ENCODE data around the gene MICAL3. TPM values are rescaled to one million over a fixed set of nuclear protein-coding genes. Genes with fewer than 3 reads are reported as not detected.

MICAL3 gene
- polyA plus RNA-seq, 5 donors = 40.9 to 64.0 (median 52.8) TPM

DNA sequence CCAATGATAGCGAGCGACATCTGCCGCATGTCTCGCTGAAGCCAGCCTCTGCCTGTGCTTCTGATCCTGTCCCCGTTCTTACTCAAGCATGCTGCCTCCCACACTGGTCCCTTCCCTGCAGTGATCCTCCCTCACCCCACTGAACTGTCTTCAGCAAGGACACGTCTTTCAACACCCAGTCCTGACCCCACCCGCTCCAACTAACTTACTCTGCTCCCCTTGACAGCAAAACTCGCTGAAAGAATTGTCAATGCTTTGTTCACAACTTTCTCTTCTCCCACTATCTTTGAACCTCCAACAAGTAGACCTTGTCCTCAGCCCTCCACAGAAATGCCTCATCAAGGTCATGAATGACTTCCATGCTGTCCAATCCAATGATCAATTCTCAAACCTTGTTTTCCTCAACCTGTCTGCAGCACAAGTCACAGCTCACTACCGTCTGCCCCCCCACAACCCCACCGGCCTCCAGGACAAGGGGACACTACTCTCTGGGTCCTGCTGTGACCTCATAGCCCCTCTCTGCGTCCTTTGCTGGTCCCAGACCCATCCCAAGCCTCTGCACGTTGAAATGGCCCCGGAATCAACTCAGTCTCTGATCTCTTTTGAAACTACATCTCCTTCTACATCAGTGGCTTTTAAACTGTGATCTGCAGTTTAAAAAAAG is 108.0 kb downstream of the MICAL3 start:
- no peak for DNase-seq

- DNase-seq = no peak
Measured at GRCh38 chr22:17915676-17916075, 108.7 kb downstream of the MICAL3 start.

DNA sequence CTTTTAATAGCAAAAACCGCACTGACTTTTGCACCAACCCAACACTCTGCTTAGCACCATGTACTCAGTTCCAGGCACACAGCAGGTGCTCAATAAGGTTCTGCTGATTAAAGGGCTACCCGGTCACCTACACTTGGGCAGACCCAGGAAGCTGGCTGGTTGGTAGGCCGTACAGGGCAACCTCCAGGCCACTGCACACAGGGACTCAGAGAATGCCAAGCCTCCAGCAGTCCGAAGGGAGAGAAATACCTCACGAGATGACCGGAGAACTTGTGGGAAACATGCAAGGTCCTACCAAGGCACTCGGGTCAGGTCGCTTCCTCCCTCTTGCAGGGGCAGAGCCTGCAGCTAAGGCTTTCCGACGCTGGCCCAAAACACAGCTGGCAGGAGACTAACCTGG is 109.2 kb downstream of the MICAL3 start:
- DNase-seq = no peak

- DNase-seq = no peak
Measured at GRCh38 chr22:17914474-17914873, 109.9 kb downstream of the MICAL3 start.

- DNase-seq = no peak
Measured at GRCh38 chr22:17913801-17914347, 110.5 kb downstream of the MICAL3 start.

DNA sequence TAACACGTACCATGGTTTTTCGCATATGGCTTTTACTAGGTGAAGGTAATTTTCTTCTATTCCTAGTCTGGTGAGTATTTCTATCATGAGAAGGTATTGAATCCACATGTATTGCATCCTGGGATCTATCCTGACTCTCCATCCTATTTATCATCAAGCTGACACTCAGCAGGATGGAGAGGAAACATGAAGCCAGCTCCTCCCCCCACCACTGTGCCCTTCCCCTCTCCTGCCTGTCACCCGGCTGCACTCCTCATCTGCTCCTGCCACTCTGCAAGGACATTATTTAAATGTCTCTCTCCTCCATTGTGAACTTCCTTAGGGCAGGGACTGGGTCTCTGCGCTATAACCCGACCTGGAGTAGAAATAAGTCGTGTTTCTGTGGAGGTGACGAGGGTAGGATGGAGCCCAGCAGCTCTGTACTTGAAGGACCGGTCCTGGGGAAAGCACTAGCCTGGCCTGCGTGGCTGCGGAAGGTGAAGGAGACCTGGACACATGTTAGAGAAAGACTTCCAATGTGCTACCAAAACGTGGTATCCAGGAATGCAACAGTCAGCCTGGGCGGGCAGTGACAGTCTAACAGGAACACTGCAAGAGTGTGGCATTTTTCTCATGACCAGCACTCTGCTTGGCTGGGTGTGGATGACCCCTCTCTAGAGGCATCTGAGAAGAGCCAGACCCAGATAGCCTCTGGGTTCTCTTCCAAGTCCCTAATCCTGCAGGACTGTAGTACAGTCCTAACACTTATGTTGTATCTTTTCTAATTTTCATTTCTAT is 111.2 kb downstream of the MICAL3 start:
- DNase-seq = no peak

GRCh38 chr22:17911887-17912286 is 112.5 kb downstream of the MICAL3 start:
- DNase-seq = no peak

DNA sequence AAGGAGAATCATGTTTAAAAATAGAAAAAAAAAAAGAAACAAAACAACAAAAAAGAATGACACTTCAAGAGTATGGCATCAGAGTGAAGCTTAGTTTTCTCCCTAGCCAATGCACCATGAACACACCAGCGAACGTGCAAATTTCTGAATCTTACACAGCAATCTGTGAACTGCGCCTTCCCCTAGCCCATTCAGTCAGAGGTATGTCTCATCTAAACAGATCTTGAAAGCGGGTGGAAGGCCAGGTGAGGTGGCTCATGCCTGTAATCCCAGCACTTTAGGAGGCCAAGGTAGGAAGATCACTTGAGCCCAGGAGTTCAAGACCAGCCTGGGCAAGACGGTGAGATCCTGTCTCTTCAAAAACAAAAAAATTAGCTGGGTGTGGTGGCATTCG is 113.1 kb downstream of the MICAL3 start:
- no peak for DNase-seq

DNA sequence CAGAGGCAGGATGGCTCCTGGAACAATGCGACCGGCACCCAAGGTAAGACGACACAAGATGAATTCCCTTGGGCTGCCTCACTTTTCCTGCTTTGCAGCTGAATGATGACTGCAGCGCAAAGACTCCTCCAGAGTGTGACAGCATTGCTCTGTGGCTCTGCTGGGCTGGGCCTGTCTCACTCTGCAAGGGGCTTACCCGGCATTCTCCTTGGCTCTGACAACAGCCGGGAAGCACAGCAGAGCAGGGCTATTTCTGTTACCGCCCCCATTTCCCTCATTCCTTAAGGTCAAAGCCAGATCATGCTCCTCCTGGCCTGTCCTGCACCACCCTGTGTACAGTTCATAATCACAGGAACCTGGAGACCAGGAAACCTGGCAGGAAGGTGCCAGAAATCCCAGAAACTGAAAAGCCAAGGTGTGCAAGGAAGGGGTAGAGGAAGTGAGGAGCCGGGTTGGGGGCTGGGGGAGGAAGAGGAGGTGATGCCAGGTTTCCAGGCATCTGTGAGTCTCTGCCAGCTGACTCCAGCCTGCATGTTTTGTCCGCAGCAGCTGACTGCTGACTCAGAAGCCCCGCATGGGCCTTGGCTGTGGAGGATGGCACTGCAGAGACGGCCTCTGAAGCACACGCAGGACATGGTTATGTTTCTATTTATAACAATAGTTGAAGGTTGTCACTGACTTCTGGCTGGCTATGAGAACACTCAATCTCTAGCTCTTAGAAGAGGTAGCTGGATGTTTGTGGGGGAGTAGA is 113.6 kb downstream of the MICAL3 start:
- peak; percentile 52 to 64 for DNase-seq

GRCh38 chr22:17907748-17908051 is 116.7 kb downstream of the MICAL3 start:
- DNase-seq = no peak

- DNase-seq = no peak
Measured at GRCh38 chr22:17906978-17907747, 117.2 kb downstream of the MICAL3 start.

- DNase-seq = no peak
Measured at GRCh38 chr22:17905445-17905844, 118.9 kb downstream of the MICAL3 start.

DNA sequence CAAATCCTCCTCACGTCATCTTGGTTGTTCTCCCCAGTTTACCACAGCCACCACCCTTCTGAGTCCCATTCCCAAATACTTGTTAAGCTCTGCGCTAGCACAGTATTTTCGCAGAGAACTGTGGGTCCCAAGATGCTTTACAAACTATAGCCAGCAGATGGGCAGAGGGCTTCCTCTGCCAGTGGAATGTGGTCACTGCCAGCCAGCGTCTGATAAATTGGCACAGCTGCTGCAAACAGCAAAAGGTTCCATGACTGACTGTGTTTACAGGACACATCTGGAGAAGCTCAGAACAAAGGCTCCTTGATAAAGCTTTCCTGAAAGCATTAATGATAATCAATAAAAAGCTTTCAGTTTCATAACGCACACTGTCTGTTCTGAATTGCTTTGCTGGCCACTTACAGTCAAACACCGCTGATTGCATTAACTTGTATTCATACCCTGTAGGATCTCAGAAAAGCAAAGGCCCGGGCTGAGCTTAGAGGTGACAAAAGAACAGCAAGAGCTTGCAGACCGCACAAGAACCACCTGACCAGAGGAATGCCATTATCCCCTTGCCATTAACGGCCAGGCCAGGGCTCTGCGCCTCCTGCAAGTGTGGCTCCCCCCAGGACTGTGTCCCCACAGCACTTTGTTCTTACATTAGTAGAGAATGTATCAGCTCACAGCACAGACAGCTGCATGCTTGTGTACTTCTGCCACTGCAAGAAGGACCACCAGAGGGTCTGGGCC is 120.6 kb downstream of the MICAL3 start:
- no peak for DNase-seq

- no peak for DNase-seq
Measured at GRCh38 chr22:17902960-17903359, 121.4 kb downstream of the MICAL3 start.

- no peak for DNase-seq
Measured at GRCh38 chr22:17898375-17898774, 126.0 kb downstream of the MICAL3 start.

DNA sequence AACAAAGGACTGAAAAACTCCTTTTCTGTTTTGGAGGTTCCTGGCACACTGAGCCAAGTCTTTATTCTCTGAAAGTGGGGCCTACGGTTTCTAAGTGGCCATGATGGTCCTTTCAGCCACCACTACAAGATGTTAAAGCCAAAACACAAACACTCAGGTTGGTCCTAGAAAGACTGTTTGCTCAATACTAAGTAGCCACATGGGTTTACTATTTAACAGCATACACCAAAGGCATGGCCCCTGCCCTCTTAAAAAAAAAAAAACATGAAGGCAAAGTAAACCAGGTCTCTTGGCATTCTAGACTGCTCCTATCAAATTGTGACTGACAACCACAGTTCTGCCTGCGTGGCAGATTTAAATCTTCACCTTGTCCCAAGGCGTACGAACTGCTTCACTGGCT is 126.5 kb downstream of the MICAL3 start:
- DNase-seq = no peak

GRCh38 chr22:17897426-17897825 is 126.9 kb downstream of the MICAL3 start:
- DNase-seq = no peak

- no peak for DNase-seq
Measured at GRCh38 chr22:17896586-17896985, 127.8 kb downstream of the MICAL3 start.

DNA sequence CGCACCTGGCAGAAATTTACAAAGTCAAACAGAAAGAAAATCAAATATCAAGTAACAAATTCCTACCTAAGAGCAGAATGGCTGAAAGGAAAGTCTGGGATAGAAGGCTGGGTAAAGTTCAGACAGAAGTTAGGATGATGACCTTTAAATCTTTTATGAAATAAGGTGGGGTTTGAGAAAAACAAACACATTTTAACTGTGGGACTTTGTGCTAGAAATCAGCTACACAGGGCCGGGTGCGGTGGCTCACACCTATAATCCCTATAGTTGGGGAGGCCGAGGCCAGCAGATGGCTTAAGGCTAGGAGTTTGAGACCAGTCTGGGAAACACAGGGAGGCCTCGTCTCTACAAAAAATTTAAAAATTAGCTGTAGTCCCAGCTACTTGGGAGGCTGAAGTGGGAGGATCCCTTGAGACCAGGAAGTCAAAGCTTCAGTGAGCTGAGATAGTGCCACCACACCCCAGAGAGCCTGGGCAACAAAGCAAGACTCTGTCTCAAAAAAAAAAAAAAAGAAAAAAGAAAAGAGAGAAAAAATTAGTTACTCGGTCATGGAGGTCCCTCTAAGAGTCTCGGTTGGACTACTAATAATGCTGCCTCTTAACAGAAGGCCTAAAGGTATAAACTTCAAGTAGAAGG is 130.3 kb downstream of the MICAL3 start:
- DNase-seq = no peak

DNA sequence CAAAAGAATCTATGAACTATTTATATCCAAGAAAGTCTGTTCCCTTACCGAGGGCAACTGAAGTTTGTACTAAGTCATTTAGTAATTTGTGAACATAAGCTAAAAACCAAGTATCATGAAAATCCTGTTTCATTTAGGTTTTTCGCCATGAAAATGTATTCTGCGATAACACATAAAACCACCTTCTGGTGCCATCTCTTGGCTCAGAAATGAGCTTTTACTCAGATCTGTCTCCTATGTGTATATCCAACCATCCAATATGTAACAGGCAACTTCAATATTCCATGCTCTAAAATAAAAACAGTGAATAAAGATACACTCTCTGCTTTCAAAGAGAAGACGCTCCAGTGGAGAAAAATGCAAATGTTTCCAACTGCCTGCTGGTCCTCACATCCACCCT is 132.0 kb downstream of the MICAL3 start:
- no peak for DNase-seq

All from right lung (tissue), 5 donors.